ENCODE results near the gene EIF3J. TPM values are rescaled to one million over a fixed set of nuclear protein-coding genes. Genes with fewer than 3 reads are reported as not detected.

The EIF3J gene
- total RNA-seq, 1 experiment from 2014 or later, result 76.1 TPM

GRCh38 chr15:44570361-44570760, 33.4 kb downstream of the EIF3J start:
- peaks cover 11% of the 10 kb centered on the region for H3K9me3 Mint-ChIP-seq
- no peak for DNase-seq (ENCODE audit: low spot score)
- CTCF ChIA-PET, result interaction anchor here (0.9 to 1.4 kb wide), 2 partner anchors 24 kb away, joined by 3 to 7 read pairs; no protein-coding TSS in a partner anchor
- no peaks in the 10 kb centered on the region for H3K4me1 Mint-ChIP-seq
- H3K27ac Mint-ChIP-seq, result no peak overlapping the region
- TF ChIP-seq NR2C2 (CRISPR knock-in tag; IDR thresholded peaks at IDR 0.05), result no peak
- TF ChIP-seq ZNF423 (CRISPR knock-in tag; IDR thresholded peaks at IDR 0.05), result no peak
- TF ChIP-seq NFE2L1 (CRISPR knock-in tag; IDR thresholded peaks at IDR 0.05), result no peak
- TF ChIP-seq FOXK1 (CRISPR knock-in tag; IDR thresholded peaks at IDR 0.05), result no peak
- TF ChIP-seq SP1 (CRISPR knock-in tag; conservative IDR thresholded peaks at IDR 0.05), result no peak
- no peak for TF ChIP-seq ZNF425 (CRISPR knock-in tag; conservative IDR thresholded peaks at IDR 0.05)
- no peak for TF ChIP-seq ZNF232 (CRISPR knock-in tag; IDR thresholded peaks at IDR 0.05)
- no peak for TF ChIP-seq MYBL2 (CRISPR knock-in tag; IDR thresholded peaks at IDR 0.05)
- no peak for TF ChIP-seq FOXP1 (CRISPR knock-in tag; IDR thresholded peaks at IDR 0.05; ENCODE audit: borderline replicate concordance)
- TF ChIP-seq ATF3 (CRISPR knock-in tag; conservative IDR thresholded peaks at IDR 0.05), result no peak
- TF ChIP-seq TP53 (CRISPR knock-in tag; IDR thresholded peaks at IDR 0.05), result no peak
- no peak for TF ChIP-seq TEAD1 (CRISPR knock-in tag; IDR thresholded peaks at IDR 0.05)
- no peak for TF ChIP-seq ZNF263 (CRISPR knock-in tag; IDR thresholded peaks at IDR 0.05; ENCODE audit: low read depth)
- no peak for TF ChIP-seq RORB (CRISPR knock-in tag; IDR thresholded peaks at IDR 0.05)
- no peak for TF ChIP-seq GRHL2 (CRISPR knock-in tag; IDR thresholded peaks at IDR 0.05; ENCODE audit: insufficient replicate concordance, severe bottlenecking)
- TF ChIP-seq TCF7 (CRISPR knock-in tag; IDR thresholded peaks at IDR 0.05; ENCODE audit: low read depth), result no peak
- TF ChIP-seq JAZF1 (CRISPR knock-in tag; IDR thresholded peaks at IDR 0.05), result no peak
- TF ChIP-seq MXD4 (CRISPR knock-in tag; IDR thresholded peaks at IDR 0.05; ENCODE audit: borderline replicate concordance), result no peak
- no peak for TF ChIP-seq ZNF532 (CRISPR knock-in tag; IDR thresholded peaks at IDR 0.05; ENCODE audit: borderline replicate concordance)
- no peak for ATAC-seq
- no peaks in the 10 kb centered on the region for H3K27me3 Mint-ChIP-seq (ENCODE audit: low read depth)
- POLR2A ChIA-PET, result no interaction called here
- peaks cover 48% of the 10 kb centered on the region for H3K36me3 Mint-ChIP-seq
- H3K4me3 Mint-ChIP-seq, result no peak overlapping the region

GRCh38 chr15:44573386-44573785, 36.4 kb downstream of the EIF3J start:
- no peak for DNase-seq (ENCODE audit: low spot score)
- H3K36me3 Mint-ChIP-seq, result peaks cover 30% of the 10 kb centered on the region
- ChIA-PET CTCF (no interaction called here), POLR2A (no interaction called here)
- no peaks in the 10 kb centered on the region for H3K9me3 Mint-ChIP-seq
- no peaks in the 10 kb centered on the region for H3K4me1 Mint-ChIP-seq
- H3K27ac Mint-ChIP-seq, result no peak overlapping the region
- ATAC-seq, result no peak
- H3K27me3 Mint-ChIP-seq (ENCODE audit: low read depth), result no peaks in the 10 kb centered on the region
- no peak overlapping the region for H3K4me3 Mint-ChIP-seq
- no peak for TF ChIP-seq ZBTB43 (CRISPR knock-in tag; IDR thresholded peaks at IDR 0.05)
- no peak for TF ChIP-seq CREB1 (CRISPR knock-in tag; IDR thresholded peaks at IDR 0.05)
- no peak for TF ChIP-seq ZNF263 (CRISPR knock-in tag; IDR thresholded peaks at IDR 0.05; ENCODE audit: low read depth)
- no peak for TF ChIP-seq MLX (CRISPR knock-in tag; IDR thresholded peaks at IDR 0.05)
- no peak for TF ChIP-seq ATF3 (CRISPR knock-in tag; conservative IDR thresholded peaks at IDR 0.05)
- TF ChIP-seq ZNF138 (CRISPR knock-in tag; conservative IDR thresholded peaks at IDR 0.05), result no peak
- no peak for TF ChIP-seq FOXK1 (CRISPR knock-in tag; IDR thresholded peaks at IDR 0.05)
- TF ChIP-seq E2F4 (CRISPR knock-in tag; IDR thresholded peaks at IDR 0.05; ENCODE audit: borderline replicate concordance, low read depth), result no peak
- TF ChIP-seq HMGXB4 (CRISPR knock-in tag; IDR thresholded peaks at IDR 0.05), result no peak

All from WTC11 (cell line).